NCI-H146 treated with DMSO at 0.1 percent for 48 hours (cell line): ENCODE results near the gene UGT3A2.

Source experiments
- DNase-seq: peaks from one replicate; lab custom pipeline; 2025; ENCODE audit not compliant: unreplicated experiment; lab: John Stamatoyannopoulos, UW

UGT3A2 gene

DNA sequence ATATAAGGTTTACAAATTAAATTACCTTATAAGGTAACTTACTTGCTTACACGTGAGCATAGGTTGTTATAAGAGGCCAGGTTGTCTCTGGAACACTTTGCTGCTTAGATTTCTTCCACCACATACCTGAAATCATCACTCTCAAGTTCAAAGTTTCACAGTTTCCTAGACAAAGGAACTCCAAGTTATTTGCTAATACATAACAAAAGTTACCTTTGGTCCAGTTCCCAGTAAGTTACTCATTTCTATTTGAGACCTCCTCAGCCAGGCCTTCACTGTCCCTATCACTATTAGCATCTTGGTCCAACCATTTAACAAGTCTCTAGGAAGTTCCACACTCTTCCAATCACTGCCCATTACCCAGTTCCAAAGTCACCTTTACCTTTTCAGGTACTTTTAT is 57.0 kb downstream of the UGT3A2 start:
- no peak for DNase-seq

- DNase-seq = no peak
Observed at GRCh38 chr5:36007366-36007765, 59.3 kb downstream of the UGT3A2 start.

DNA sequence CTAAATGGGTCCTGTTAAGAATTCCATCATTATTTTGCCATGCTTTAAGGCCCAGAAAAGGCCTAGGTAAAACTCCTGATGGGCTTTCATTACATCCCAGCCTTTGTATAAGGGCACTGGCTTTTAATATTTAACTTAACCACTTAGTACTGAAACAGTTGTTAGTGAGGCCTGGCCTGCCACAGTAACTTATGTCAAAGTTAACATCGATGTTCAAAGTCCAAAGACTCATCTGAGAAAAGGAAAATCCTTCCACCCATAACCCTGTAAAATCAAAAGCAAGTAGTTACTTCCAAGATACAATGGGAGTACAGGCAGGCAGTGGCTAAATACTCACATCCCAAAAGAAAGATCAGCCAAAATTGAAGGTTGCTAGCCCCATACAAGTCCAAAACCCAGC is 60.5 kb downstream of the UGT3A2 start:
- no peak for DNase-seq

DNA sequence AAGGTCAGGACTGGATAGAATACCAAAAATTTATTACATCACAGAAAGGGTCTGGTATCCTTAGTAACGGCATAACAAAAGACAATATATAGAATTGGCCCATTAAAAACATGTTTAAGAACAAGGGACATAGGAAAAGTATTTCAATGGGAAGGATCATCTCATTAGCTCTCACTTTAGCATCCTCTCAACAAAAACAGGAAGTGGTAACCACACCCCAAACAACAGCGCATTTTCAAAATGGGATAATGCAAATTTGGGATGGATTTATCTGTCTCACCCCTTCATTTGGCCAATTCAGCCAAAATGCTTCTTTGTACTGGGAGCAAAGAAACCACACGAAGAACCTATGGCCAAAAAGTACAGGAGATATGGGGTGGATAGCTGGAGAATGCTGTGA is 65.7 kb downstream of the UGT3A2 start:
- no peak for DNase-seq

- no peak for DNase-seq
Observed at GRCh38 chr5:35999547-35999946, 67.1 kb downstream of the UGT3A2 start.

DNA sequence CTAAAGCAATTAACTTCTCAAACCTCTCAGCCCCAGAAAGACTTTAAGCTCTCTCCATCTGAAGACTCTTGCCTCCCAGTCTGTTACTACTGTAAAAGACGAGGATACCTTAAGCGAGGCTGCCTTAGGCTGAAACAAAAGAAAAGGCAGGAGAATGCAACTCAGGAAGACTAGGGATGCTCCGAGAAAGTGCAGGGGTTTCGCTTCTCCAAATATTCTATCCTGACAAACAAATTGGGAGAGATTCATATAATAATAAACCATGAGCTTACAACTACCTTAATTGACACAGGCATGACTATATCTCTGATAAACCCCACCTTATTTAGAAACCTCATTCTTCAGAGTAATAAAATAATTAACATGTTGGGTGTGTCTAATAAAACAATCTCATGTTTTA is 70.6 kb downstream of the UGT3A2 start:
- DNase-seq = no peak

- no peak for DNase-seq
Observed at GRCh38 chr5:35990941-35991611, 75.6 kb downstream of the UGT3A2 start, which contains the start of gene UGT3A1. Gene UGT3A1, minus strand, starts transcription at chr5:35991390. Its CDS starts 150 bp downstream, at chr5:35991240.

DNA sequence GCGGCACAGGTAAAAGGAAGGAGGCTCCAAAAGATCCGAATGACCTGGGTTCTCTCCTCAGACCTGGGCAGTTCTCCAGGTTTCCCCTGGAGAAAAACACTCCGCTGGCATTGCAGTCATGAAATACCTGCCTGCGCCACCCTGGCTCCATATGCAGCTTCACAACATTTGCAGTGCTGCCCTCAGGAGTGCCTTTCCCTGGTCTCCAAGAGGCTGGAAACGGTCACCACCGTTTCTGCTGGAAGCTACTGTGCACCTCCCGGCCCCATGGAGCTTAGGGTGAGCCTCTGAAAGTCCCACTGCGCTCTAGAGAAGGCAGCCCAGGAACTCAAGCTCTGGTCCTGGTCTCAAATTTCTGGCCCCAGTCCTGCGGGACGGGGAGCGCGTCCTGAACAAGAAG is 76.2 kb downstream of the UGT3A2 start:
- no peak for DNase-seq

DNA sequence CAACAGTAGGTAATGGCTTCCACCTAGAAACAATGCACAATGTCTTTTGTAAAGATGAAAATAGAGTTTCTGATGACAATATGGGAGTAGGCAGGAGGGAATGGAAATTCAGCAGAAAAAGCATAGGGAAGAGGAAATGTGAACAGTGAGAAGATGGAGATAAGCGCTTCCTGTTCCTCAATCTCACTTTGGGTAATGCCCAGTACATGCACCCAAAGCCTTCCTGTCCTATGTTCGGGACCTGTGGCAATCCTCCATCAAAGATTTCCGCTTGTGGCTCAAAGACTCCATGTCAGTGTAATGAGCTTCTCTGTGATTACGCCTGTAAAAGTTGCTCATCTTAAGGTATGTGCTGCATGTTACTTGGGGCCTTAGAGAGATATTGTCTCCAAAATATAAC is 78.2 kb downstream of the UGT3A2 start:
- DNase-seq = no peak

DNA sequence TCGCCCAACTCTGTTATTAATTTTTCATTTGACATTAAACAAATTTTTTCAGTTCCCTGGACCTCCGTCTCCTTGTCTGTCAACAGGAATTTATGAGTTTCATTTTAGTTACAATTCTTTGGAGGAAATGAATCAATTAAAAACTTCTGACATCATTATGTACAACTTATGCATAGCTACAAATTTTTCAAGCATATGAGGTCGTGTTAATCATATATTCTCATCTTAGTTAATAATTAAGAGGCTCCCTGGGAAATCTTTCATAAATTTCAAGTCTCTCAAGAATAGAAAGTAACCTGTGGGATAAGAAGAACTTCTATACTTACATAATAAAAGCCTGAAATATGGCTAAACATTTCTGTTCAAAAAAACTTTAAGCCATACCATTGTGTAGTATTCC is 78.9 kb downstream of the UGT3A2 start:
- no peak for DNase-seq
